ENCODE data around the gene PLXNB2. TPM values are rescaled to one million over a fixed set of nuclear protein-coding genes. Genes with fewer than 3 reads are reported as not detected.
A peak's percentile ranks its signal among the peaks of the same experiment; 100 is the strongest.

The PLXNB2 gene
- total and polyA plus RNA-seq, 4 donors = 123 to 310 (median 173) TPM

DNA sequence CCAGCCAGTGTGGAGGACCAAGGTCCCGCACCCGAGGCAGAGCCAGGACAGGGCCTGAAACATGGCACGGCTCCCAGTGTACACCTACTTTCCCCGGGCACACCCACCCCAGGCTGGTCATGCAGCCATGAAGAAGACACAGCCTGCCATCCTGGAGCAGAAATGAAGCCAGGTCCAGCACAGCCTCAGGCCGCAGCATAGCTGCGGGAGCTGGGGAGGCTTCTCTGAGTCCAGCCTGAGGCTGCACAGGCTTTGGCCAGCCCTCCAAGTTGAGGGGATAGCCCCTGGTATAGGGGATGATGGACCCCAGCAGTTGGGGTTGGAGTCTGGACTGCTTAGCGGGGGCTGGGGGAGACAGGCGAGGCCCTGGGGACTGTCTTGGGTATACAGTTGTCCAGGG lies 53.5 kb downstream of the PLXNB2 start:
- Histone ChIP-seq H3K27me3 (ENCODE audit: control insufficient read depth in 3 of 3, insufficient read depth in 3 of 3, low read length in 2 of 3) (no peaks in the 10 kb centered on the region), H3K36me3 (ENCODE audit: control insufficient read depth in 4 of 4, insufficient read depth in 4 of 4, low read length in 4 of 4) (peaks cover 0 to 8% (median 4%) of the 10 kb centered on the region in 4 donors), H3K27ac (ENCODE audit: low read depth in 1 of 2, low read length in 1 of 2) (no peak overlapping the region), H3K4me3 (no peak overlapping the region), H3K4me1 (ENCODE audit: control insufficient read depth in 5 of 5, insufficient read depth in 5 of 5, low read length in 5 of 5) (peaks cover 3 to 13% (median 8%) of the 10 kb centered on the region in 5 donors), H3K9me3 (ENCODE audit: control insufficient read depth in 4 of 4, insufficient read depth in 3 of 4, low read length in 3 of 4) (no peaks in the 10 kb centered on the region), H3K9ac (ENCODE audit: insufficient read depth in 1 of 2, low read length in 2 of 2) (no peak overlapping the region)
- TF ChIP-seq CTCF (IDR thresholded peaks at IDR 0.05; ENCODE audit: control extremely low read depth, extremely low read depth) = no peak
- no peak for DNase-seq
- WGBS, 2 donors = 78 to 80% methylated on average over 8 of the region's 8 CpGs
- no peak for ATAC-seq (ENCODE audit: insufficient read depth, low FRiP score)

DNA sequence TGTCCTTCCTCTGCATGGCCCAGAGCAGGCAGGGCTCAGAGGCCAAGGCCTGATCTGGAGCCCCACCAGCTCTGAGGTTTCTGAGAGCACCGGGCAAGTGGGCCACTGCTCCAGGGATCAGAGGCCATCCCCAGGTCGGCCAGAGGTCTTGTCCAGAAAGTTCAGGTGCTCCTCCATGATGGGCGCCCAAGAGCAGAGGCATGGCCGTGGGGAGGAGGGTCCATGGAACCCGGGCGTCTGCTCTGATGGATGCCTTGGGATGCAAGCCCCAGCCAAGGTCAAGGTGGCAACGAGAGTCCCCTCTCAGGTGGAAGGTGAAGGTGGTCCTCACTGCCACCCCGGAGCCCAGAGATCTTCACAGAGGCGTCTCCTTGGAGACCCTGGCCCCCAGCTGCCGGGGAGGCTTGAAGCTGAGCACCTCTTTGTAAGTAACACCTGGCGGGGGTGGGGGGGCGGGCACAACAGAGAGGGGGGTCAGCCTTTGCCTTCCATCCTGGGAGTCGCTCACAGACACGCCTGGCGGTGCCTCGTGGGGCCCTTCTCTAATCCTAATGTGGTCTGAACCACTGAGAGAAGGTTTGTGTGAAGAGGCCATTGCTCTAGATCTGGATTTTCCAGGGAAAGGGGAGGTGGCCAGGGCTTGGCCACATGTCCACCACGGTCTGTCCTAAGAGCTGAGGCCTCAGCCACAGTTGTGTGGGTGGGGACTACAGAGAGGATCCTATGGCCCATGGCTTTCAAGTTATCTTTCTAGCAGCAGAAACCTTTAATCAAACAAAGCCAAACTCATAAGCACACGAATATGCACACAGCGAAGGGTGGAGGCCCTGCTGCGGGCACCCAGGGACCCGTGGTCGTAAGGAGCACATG lies 54.2 kb downstream of the PLXNB2 start:
- TF ChIP-seq CTCF (IDR thresholded peaks at IDR 0.05; ENCODE audit: control extremely low read depth, extremely low read depth) = no peak
- no peak overlapping the region for H3K4me3 ChIP-seq
- H3K4me1 ChIP-seq (ENCODE audit: control insufficient read depth in 5 of 5, insufficient read depth in 5 of 5, low read length in 5 of 5) = peaks cover 3 to 13% (median 8%) of the 10 kb centered on the region in 5 donors
- DNase-seq = no peak
- no peak overlapping the region for H3K27ac ChIP-seq (ENCODE audit: low read depth in 1 of 2, low read length in 1 of 2)
- peaks cover 0 to 10% (median 4%) of the 10 kb centered on the region in 4 donors for H3K36me3 ChIP-seq (ENCODE audit: control insufficient read depth in 4 of 4, insufficient read depth in 4 of 4, low read length in 4 of 4)
- no peaks in the 10 kb centered on the region for H3K27me3 ChIP-seq (ENCODE audit: control insufficient read depth in 3 of 3, insufficient read depth in 3 of 3, low read length in 2 of 3)
- H3K9me3 ChIP-seq (ENCODE audit: control insufficient read depth in 4 of 4, insufficient read depth in 3 of 4, low read length in 3 of 4) = no peaks in the 10 kb centered on the region
- ATAC-seq (ENCODE audit: insufficient read depth, low FRiP score) = no peak
- H3K9ac ChIP-seq (ENCODE audit: insufficient read depth in 1 of 2, low read length in 2 of 2) = no peak overlapping the region
- WGBS, 2 donors = 87 to 91% methylated on average over 22 of the region's 22 CpGs

GRCh38 chr22:50252082-50253045 lies 55.1 kb downstream of the PLXNB2 start:
- ATAC-seq (ENCODE audit: insufficient read depth, low FRiP score) (peak; percentile 43), DNase-seq (peak; percentile 61 to 68 (median 68))
- peaks cover 0 to 13% (median 8%) of the 10 kb centered on the region in 4 donors for H3K36me3 ChIP-seq (ENCODE audit: control insufficient read depth in 4 of 4, insufficient read depth in 4 of 4, low read length in 4 of 4)
- WGBS, 2 donors = 47 to 48% methylated on average over 25 of the region's 25 CpGs
- no peak overlapping the region for H3K9ac ChIP-seq (ENCODE audit: insufficient read depth in 1 of 2, low read length in 2 of 2)
- peak; percentile 66 for TF ChIP-seq CTCF (IDR thresholded peaks at IDR 0.05; ENCODE audit: control extremely low read depth, extremely low read depth)
- no peaks in the 10 kb centered on the region for H3K9me3 ChIP-seq (ENCODE audit: control insufficient read depth in 4 of 4, insufficient read depth in 3 of 4, low read length in 3 of 4)
- H3K4me1 ChIP-seq (ENCODE audit: control insufficient read depth in 5 of 5, insufficient read depth in 5 of 5, low read length in 5 of 5) = peaks cover 3 to 13% (median 8%) of the 10 kb centered on the region in 5 donors
- no peaks in the 10 kb centered on the region for H3K27me3 ChIP-seq (ENCODE audit: control insufficient read depth in 3 of 3, insufficient read depth in 3 of 3, low read length in 2 of 3)
- H3K4me3 ChIP-seq = no peak overlapping the region
- peak overlapping the region in 1 of 2 donors; percentile 5 for H3K27ac ChIP-seq (ENCODE audit: low read depth in 1 of 2, low read length in 1 of 2)
